Mesenchymal stem cell (in vitro differentiated cells and primary cell): ENCODE data around the gene MKI67.
A peak's percentile ranks its signal among the peaks of the same experiment; 100 is the strongest.

ENCODE experiments used
- DNase-seq: peaks from one replicate; pipeline ENCODE4 v3.0.0-alpha.2; 2013
- H2AFZ ChIP-seq: one replicate; pipeline ENCODE4 v1.6.1; 2013; ENCODE audit warnings: low read depth, mild to moderate bottlenecking, control low read depth, inconsistent platforms, low read length, moderate library complexity
- H2AK5ac ChIP-seq: 2 replicates; pipeline ENCODE4 v1.6.1; 2013; ENCODE audit warnings: low read length, moderate library complexity, mild to moderate bottlenecking, inconsistent platforms; ENCODE audit not compliant: severe bottlenecking
- H2BK120ac ChIP-seq: one replicate; pipeline ENCODE4 v1.6.1; 2013; ENCODE audit warnings: low read depth, mild to moderate bottlenecking, inconsistent platforms, low read length, moderate library complexity
- H2BK12ac ChIP-seq, 2 experiments: one replicate each; pipeline ENCODE4 v1.6.1; 2013; ENCODE audit warnings: inconsistent platforms in 2 of 2, low read length in 2 of 2, mild to moderate bottlenecking in 2 of 2, moderate library complexity in 2 of 2, control low read depth in 1 of 2
- H2BK15ac ChIP-seq: one replicate; pipeline ENCODE4 v1.6.1; 2013; ENCODE audit warnings: mild to moderate bottlenecking, low read depth, inconsistent platforms; ENCODE audit not compliant: poor library complexity, severe bottlenecking
- H2BK5ac ChIP-seq: 2 replicates; pipeline ENCODE4 v1.6.1; 2013; ENCODE audit warnings: low read depth, mild to moderate bottlenecking, low read length, control low read depth, inconsistent platforms; ENCODE audit not compliant: poor library complexity, severe bottlenecking
- H3K14ac ChIP-seq, 2 experiments: one replicate each; pipeline ENCODE4 v1.6.1; 2013; ENCODE audit warnings: inconsistent platforms in 2 of 2, low read length in 2 of 2, control low read depth in 1 of 2, mild to moderate bottlenecking in 1 of 2, moderate library complexity in 1 of 2
- H3K18ac ChIP-seq, 2 experiments: one replicate each; pipeline ENCODE4 v1.6.1; 2013; ENCODE audit warnings: inconsistent platforms in 2 of 2, low read length in 2 of 2, control low read depth in 1 of 2, low read depth in 1 of 2, mild to moderate bottlenecking in 1 of 2
- H3K23ac ChIP-seq, 2 experiments: one replicate each; pipeline ENCODE4 v1.6.1; 2013; ENCODE audit warnings: inconsistent platforms in 2 of 2, low read length in 2 of 2, mild to moderate bottlenecking in 2 of 2, moderate library complexity in 2 of 2, control low read depth in 1 of 2
- H3K27ac ChIP-seq: 2 replicates; pipeline ENCODE4 v1.5.1; 2013; ENCODE audit warnings: mild to moderate bottlenecking, moderate library complexity, low read length, control low read depth, inconsistent platforms; ENCODE audit not compliant: poor library complexity, severe bottlenecking
- H3K27me3 ChIP-seq, 2 experiments: 2 replicates each; pipeline versions ENCODE4 v1.6.1 to v1.7.0; 2013; ENCODE audit warnings: low read length in 2 of 2, mild to moderate bottlenecking in 2 of 2, moderate library complexity in 2 of 2, control low read depth in 1 of 2, inconsistent platforms in 1 of 2; ENCODE audit not compliant: control insufficient read depth in 1 of 2, insufficient read depth in 1 of 2
- H3K36me3 ChIP-seq, 2 experiments: 2 replicates each; pipeline versions ENCODE4 v1.6.1 to v1.7.0; 2013; ENCODE audit warnings: low read length in 2 of 2, control low read depth in 1 of 2, inconsistent platforms in 1 of 2, low read depth in 1 of 2, mild to moderate bottlenecking in 1 of 2; ENCODE audit not compliant: insufficient read depth in 2 of 2, control insufficient read depth in 1 of 2
- H3K4ac ChIP-seq, 2 experiments: one replicate each; pipeline ENCODE4 v1.6.1; 2013; ENCODE audit warnings: inconsistent platforms in 2 of 2, low read length in 2 of 2, mild to moderate bottlenecking in 2 of 2, moderate library complexity in 2 of 2, control low read depth in 1 of 2, low read depth in 1 of 2
- H3K4me1 ChIP-seq: 2 replicates; pipeline ENCODE4 v1.6.1; 2013; ENCODE audit warnings: low read depth, low read length, control low read depth; ENCODE audit not compliant: control insufficient read depth, insufficient read depth
- H3K4me2 ChIP-seq: 2 replicates; pipeline ENCODE4 v1.6.1; 2013; ENCODE audit warnings: low read length, mild to moderate bottlenecking, inconsistent platforms; ENCODE audit not compliant: poor library complexity, severe bottlenecking
- H3K4me3 ChIP-seq, 2 experiments: 2 replicates each; pipeline versions ENCODE4 v1.5.1 to v1.7.0; 2013; ENCODE audit warnings: low read length in 2 of 2, mild to moderate bottlenecking in 2 of 2, control low read depth in 1 of 2, low read depth in 1 of 2; ENCODE audit not compliant: insufficient read depth in 1 of 2
- H3K79me1 ChIP-seq: replicated peaks from 2 replicates; pipeline ENCODE4 v1.6.1; 2013; ENCODE audit warnings: mild to moderate bottlenecking, control low read depth, low read length, inconsistent platforms; ENCODE audit not compliant: poor library complexity, severe bottlenecking
- H3K9ac ChIP-seq: 2 replicates; pipeline ENCODE4 v1.7.0; 2013; ENCODE audit warnings: mild to moderate bottlenecking, low read length, moderate library complexity
- H3K9me3 ChIP-seq: 2 replicates; pipeline ENCODE4 v1.7.0; 2013; ENCODE audit warnings: mild to moderate bottlenecking, low read length; ENCODE audit not compliant: control insufficient read depth
- H4K8ac ChIP-seq: one replicate; pipeline ENCODE4 v1.6.1; 2013; ENCODE audit warnings: inconsistent platforms, mild to moderate bottlenecking, low read length, moderate library complexity
- H4K91ac ChIP-seq: one replicate; pipeline ENCODE4 v1.6.1; 2013; ENCODE audit warnings: mild to moderate bottlenecking, low read length, inconsistent platforms
- WGBS: methylation state at CpG from one replicate; pipeline ENCODE4 v1.1.7; 2013; ENCODE audit warnings: mixed read lengths; 5-methylcytosine and 5-hydroxymethylcytosine counted together

The MKI67 gene

GRCh38 chr10:128064108-128064969 is 61.9 kb downstream of the MKI67 start:
- peak overlapping the region; percentile 27 for H2BK120ac ChIP-seq
- peak overlapping the region; percentile 90 for H4K8ac ChIP-seq
- H3K4me1 ChIP-seq = peaks cover 26% of the 10 kb centered on the region
- peak overlapping the region in 1 of 2 experiments; percentile 34 for H3K4me3 ChIP-seq
- peak overlapping the region; percentile 89 to 92 for H3K18ac ChIP-seq
- no peaks in the 10 kb centered on the region for H3K27me3 ChIP-seq
- H2BK12ac ChIP-seq = peak overlapping the region; percentile 87 to 96
- peak overlapping the region in 1 of 2 experiments; percentile 26 for H3K14ac ChIP-seq
- 68% methylated on average over 10 of the region's 11 CpGs for WGBS
- H3K79me1 ChIP-seq = no peaks in the 10 kb centered on the region
- H3K9ac ChIP-seq = peak overlapping the region; percentile 71
- peak overlapping the region in 1 of 2 experiments; percentile 75 for H3K23ac ChIP-seq
- H3K4me2 ChIP-seq = no peak overlapping the region
- peak overlapping the region; percentile 96 for H4K91ac ChIP-seq
- DNase-seq = peak; percentile 93
- H3K9me3 ChIP-seq = no peaks in the 10 kb centered on the region
- peak overlapping the region; percentile 27 to 96 for H3K4ac ChIP-seq
- no peak overlapping the region for H2BK5ac ChIP-seq
- peaks cover 25 to 41% of the 10 kb centered on the region in 2 experiments for H3K36me3 ChIP-seq
- peak overlapping the region; percentile 34 for H3K27ac ChIP-seq
- peak overlapping the region; percentile 94 for H2BK15ac ChIP-seq
- peak overlapping the region; percentile 79 for H2AK5ac ChIP-seq
- H2AFZ ChIP-seq = no peak overlapping the region

- peak overlapping the region; percentile 27 for H2BK120ac ChIP-seq
- no peak overlapping the region for H3K27ac ChIP-seq
- peaks cover 26% of the 10 kb centered on the region for H3K4me1 ChIP-seq
- no peak overlapping the region for H2BK5ac ChIP-seq
- H3K9ac ChIP-seq = peak overlapping the region; percentile 71
- H3K27me3 ChIP-seq = no peaks in the 10 kb centered on the region
- peaks cover 26 to 39% of the 10 kb centered on the region in 2 experiments for H3K36me3 ChIP-seq
- peak overlapping the region; percentile 89 to 92 for H3K18ac ChIP-seq
- H3K4ac ChIP-seq = peak overlapping the region; percentile 27 to 96
- peak overlapping the region; percentile 96 for H4K91ac ChIP-seq
- H2AK5ac ChIP-seq = peak overlapping the region; percentile 79
- H4K8ac ChIP-seq = peak overlapping the region; percentile 90
- DNase-seq = no peak
- H2AFZ ChIP-seq = no peak overlapping the region
- peak overlapping the region in 1 of 2 experiments; percentile 26 for H3K14ac ChIP-seq
- peak overlapping the region; percentile 87 to 96 for H2BK12ac ChIP-seq
- no peaks in the 10 kb centered on the region for H3K79me1 ChIP-seq
- H3K23ac ChIP-seq = peak overlapping the region in 1 of 2 experiments; percentile 75
- WGBS = 95% methylated on average over 7 of the region's 7 CpGs
- no peak overlapping the region for H3K4me2 ChIP-seq
- no peak overlapping the region for H3K4me3 ChIP-seq
- H2BK15ac ChIP-seq = peak overlapping the region; percentile 94
- no peaks in the 10 kb centered on the region for H3K9me3 ChIP-seq
Observed at GRCh38 chr10:128063736-128064107, 62.5 kb downstream of the MKI67 start.

- Histone ChIP-seq H3K27me3 (no peaks in the 10 kb centered on the region), H3K4me3 (no peak overlapping the region), H4K8ac (peak overlapping the region; percentile 69), H3K4ac (peak overlapping the region in 1 of 2 experiments; percentile 42), H2BK15ac (no peak overlapping the region), H3K4me2 (no peak overlapping the region), H2BK12ac (peak overlapping the region in 1 of 2 experiments; percentile 37), H2AFZ (no peak overlapping the region), H2AK5ac (no peak overlapping the region), H3K4me1 (peaks cover 26% of the 10 kb centered on the region), H3K27ac (no peak overlapping the region), H3K36me3 (peaks cover 26 to 32% of the 10 kb centered on the region in 2 experiments), H3K14ac (no peak overlapping the region), H4K91ac (peak overlapping the region; percentile 16), H3K18ac (peak overlapping the region; percentile 30 to 46), H3K23ac (no peak overlapping the region), H2BK5ac (no peak overlapping the region), H2BK120ac (no peak overlapping the region), H3K9ac (no peak overlapping the region), H3K9me3 (no peaks in the 10 kb centered on the region), H3K79me1 (no peaks in the 10 kb centered on the region)
- 50% methylated on average over 18 of the region's 19 CpGs for WGBS
- DNase-seq = no peak
Observed at GRCh38 chr10:128062881-128063563, 63.2 kb downstream of the MKI67 start.
